GM12801 (cell line): ENCODE data around the gene ENTPD7.

ENCODE experiments used
- TF ChIP-seq, protein P1 (sequence below): IDR thresholded peaks from one replicate; pipeline ENCODE4 v1.5.1; 2011; ENCODE audit warnings: control low read depth; ENCODE audit not compliant: insufficient read length; ENCODE audit errors: extremely low read depth

Gene ENTPD7

DNA sequence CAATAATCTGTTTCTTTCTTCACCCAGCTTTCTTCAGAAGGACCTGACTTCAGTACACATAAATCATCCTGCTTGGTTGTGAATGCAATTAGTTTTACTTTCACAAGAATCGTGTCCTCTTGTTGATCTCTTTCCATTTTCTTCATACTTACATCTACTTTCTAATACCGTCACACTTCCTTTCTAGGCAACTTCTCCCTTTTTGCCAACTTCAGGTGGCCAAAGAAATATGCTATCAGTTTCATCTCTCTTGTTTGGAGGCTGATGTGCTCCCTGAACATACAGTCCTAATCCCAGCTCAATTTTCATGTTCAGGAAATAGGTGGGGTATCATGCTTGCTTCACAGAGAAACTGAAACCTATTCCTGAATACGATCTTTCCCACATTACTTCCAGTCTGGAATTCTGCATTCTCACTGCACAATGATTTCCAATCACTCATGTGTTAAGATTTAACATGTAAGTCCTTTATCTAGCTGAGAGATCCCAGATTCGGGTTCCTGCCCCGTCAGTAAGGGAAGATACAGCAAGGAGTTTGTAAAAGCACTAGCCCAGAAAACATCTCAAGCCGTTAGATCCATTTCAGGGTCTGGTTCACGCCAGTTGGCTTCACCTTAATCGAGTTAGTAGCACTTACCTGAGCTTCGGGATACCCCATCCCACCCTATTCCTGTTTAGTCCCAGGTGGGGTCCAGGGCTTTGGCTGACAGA is 40.1 kb upstream of the ENTPD7 start:
- TF ChIP-seq, protein P1, sequence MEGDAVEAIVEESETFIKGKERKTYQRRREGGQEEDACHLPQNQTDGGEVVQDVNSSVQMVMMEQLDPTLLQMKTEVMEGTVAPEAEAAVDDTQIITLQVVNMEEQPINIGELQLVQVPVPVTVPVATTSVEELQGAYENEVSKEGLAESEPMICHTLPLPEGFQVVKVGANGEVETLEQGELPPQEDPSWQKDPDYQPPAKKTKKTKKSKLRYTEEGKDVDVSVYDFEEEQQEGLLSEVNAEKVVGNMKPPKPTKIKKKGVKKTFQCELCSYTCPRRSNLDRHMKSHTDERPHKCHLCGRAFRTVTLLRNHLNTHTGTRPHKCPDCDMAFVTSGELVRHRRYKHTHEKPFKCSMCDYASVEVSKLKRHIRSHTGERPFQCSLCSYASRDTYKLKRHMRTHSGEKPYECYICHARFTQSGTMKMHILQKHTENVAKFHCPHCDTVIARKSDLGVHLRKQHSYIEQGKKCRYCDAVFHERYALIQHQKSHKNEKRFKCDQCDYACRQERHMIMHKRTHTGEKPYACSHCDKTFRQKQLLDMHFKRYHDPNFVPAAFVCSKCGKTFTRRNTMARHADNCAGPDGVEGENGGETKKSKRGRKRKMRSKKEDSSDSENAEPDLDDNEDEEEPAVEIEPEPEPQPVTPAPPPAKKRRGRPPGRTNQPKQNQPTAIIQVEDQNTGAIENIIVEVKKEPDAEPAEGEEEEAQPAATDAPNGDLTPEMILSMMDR: no peak

- TF ChIP-seq, protein P1: no peak
Measured at GRCh38 chr10:99619851-99620710, 39.2 kb upstream of the ENTPD7 start, which contains the start of gene SLC25A28. Gene SLC25A28 (minus strand): TSS chr10:99620439. CDS start chr10:99620335, 104 bp downstream.

GRCh38 chr10:99620711-99621453 is 38.4 kb upstream of the ENTPD7 start:
- TF ChIP-seq, protein P1: no peak

DNA sequence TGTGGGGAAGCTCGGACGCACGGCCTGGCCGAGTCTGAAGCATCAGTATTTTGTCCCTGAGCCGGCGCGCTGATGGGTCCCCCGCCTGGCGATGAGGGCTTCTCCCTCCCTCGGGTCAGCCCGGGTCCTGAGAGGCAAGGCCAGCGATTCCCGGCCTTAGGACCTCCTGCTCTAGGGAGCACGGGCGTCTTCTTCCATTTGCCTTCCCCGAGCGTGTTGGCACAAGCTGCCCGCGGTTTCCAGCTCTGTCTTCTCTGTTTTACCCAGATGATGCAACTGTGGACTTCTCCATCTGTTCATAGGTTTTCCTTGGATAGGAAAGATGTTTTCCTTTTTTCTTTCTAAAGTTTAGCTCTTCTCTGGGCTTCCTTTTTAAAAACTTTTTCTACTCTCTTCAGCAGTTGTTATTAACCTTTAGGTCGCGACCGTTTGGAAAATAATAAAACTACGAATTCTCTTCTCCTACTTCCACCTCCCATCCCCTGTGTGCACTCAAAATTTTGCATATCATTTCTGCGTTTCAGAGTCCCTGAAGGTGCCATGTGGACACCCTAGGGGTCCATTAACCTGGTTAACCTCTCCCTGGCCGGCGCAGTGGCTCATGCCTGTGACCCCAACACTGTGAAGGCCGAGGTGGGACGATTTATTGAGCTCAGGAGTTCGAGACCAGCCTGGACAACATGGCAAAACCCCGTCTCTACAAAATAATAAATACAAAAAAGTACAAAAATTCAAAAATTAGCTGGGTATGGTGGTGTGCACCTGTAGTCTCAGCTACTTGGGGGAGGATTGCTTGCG is 37.7 kb upstream of the ENTPD7 start:
- TF ChIP-seq, protein P1: no peak

GRCh38 chr10:99623919-99624318 is 35.4 kb upstream of the ENTPD7 start:
- TF ChIP-seq, protein P1: no peak

DNA sequence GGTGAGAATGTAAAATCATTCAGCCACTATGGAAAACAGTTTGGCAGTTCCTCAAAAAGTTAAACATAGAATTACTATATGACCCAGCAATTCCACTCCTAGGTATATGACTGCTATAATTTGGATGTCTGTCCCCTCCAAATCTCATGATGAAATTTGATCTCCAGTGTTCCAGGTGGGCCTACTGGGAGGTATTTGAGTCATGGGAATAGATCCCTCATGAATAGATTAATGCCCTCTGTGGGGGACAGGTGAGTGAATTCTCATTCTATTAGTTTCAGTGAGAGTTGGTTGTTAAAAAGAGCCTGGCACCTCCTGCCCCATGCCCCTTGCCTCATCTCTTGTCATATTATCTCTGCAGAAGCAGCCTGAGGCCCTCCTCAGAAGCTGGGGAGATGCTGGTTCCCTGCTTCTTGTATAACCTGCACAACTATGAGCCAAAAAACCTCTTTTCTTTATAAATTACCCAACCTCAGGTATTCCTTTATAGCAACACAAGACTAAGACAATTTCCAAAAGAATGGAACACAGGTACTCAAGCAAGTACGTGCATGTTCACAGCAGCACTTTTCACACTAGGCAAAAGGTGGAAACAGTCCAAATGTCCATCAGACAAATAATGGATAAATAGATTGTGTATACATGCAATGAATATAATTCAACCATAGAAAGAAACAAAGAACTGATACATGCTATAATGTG is 30.2 kb upstream of the ENTPD7 start:
- TF ChIP-seq, protein P1: no peak
